A549 (cell line): Measurements from ENCODE around the gene ANKS6.

Source experiments
- CTCF ChIP-seq: fragments of >200 bp; sonication (Bioruptor Twin); formaldehyde crosslinking; IDR thresholded peaks from 3 replicates; pipeline ENCODE4 v1.5.1; 2016
- E2F6 ChIP-seq: IDR thresholded peaks from 2 replicates; pipeline ENCODE4 v1.6.1; 2012; ENCODE audit warnings: low read depth, borderline replicate concordance
- GATA3 ChIP-seq: IDR thresholded peaks from 2 replicates; pipeline ENCODE4 v1.6.1; 2012; ENCODE audit warnings: borderline replicate concordance
- HMGXB4 ChIP-seq: fragments of 250-450 bp; sonication (Bioruptor Pico); IDR thresholded peaks from 2 replicates; pipeline ENCODE4 v1.5.0; 2021; ENCODE audit warnings: mild to moderate bottlenecking, moderate library complexity, borderline replicate concordance
- MAFK ChIP-seq: fragments of 450-650 bp; IDR thresholded peaks from 2 replicates; pipeline ENCODE4 v1.6.1; 2014; ENCODE audit not compliant: partially characterized antibody
- MAX ChIP-seq: IDR thresholded peaks from 2 replicates; pipeline ENCODE4 v1.6.1; 2012
- MYC ChIP-seq: IDR thresholded peaks from 2 replicates; pipeline ENCODE4 v1.6.1; 2012; ENCODE audit warnings: mild to moderate bottlenecking, inconsistent platforms, low read length, improper control_type of control experiment, borderline replicate concordance
- POLR2A ChIP-seq: IDR thresholded peaks from 2 replicates; pipeline ENCODE4 v1.6.1; 2012; ENCODE audit warnings: mild to moderate bottlenecking, low read length
- RAD21 ChIP-seq, 2 experiments: fragments of >200 bp in 1 of 2; sonication (Bioruptor Twin) in 1 of 2; formaldehyde crosslinking in 1 of 2; IDR thresholded peaks in 1 of 2; conservative IDR thresholded peaks in 1 of 2; 2 replicates in 1 of 2; 3 replicates in 1 of 2; pipeline ENCODE4 v1.6.1; 2012 to 2018; ENCODE audit warnings: inconsistent platforms in 1 of 2
- REST ChIP-seq: fragments of 200-600 bp; sonication (generic); IDR thresholded peaks from 2 replicates; pipeline ENCODE4 v1.6.1; 2016; ENCODE audit warnings: antibody characterized with exemption, mild to moderate bottlenecking, moderate library complexity
- RFX5 ChIP-seq: fragments of 450-650 bp; IDR thresholded peaks from 2 replicates; pipeline ENCODE4 v1.7.1; 2014; ENCODE audit warnings: antibody characterized with exemption, mild to moderate bottlenecking, moderate library complexity
- ZNF302 ChIP-seq: fragments of 250-450 bp; sonication (Bioruptor Pico); IDR thresholded peaks from 2 replicates; pipeline ENCODE4 v1.9.0; 2021; ENCODE audit warnings: inconsistent platforms, mild to moderate bottlenecking, moderate library complexity

GRCh38 chr9:98783518-98784226 is 12.7 kb downstream of the ANKS6 start:
- no peak for TF ChIP-seq POLR2A
- TF ChIP-seq HMGXB4, result no peak
- no peak for TF ChIP-seq CTCF
- no peak for TF ChIP-seq RAD21 (conservative IDR thresholded peaks at IDR 0.05 in 1 of 2, IDR thresholded peaks at IDR 0.05 in 1 of 2)
- TF ChIP-seq RFX5, result no peak
- no peak for TF ChIP-seq REST
- no peak for TF ChIP-seq ZNF302
- TF ChIP-seq MAFK, result no peak
- TF ChIP-seq MYC, result no peak
- no peak for TF ChIP-seq MAX
- TF ChIP-seq E2F6, result no peak
- TF ChIP-seq GATA3, result no peak
